H9 (cell line): ENCODE results near the gene RNF146. TPM values are rescaled to one million over a fixed set of nuclear protein-coding genes. Genes with fewer than 3 reads are reported as not detected.

Source experiments
- DNase-seq: peaks from one replicate; pipeline ENCODE4 v3.0.0-alpha.2; 2017
- H2AFZ ChIP-seq: one replicate; pipeline ENCODE4 v1.6.1; 2013; ENCODE audit warnings: mild to moderate bottlenecking, low read length, control low read depth, moderate library complexity
- H2AK5ac ChIP-seq: 2 replicates; pipeline ENCODE4 v1.6.1; 2013; ENCODE audit warnings: low read length, control low read depth, mixed read lengths; ENCODE audit not compliant: insufficient read length
- H2BK120ac ChIP-seq: one replicate; pipeline ENCODE4 v1.6.1; 2013; ENCODE audit warnings: low read depth, mild to moderate bottlenecking, low read length, control low read depth, inconsistent platforms; ENCODE audit not compliant: poor library complexity, severe bottlenecking
- H2BK12ac ChIP-seq: 2 replicates; pipeline ENCODE4 v1.6.1; 2013; ENCODE audit warnings: low read length, control low read depth, mixed read lengths, low read depth; ENCODE audit not compliant: insufficient read length
- H2BK15ac ChIP-seq: 2 replicates; pipeline ENCODE4 v1.6.1; 2013; ENCODE audit warnings: low read depth, low read length, control low read depth
- H2BK20ac ChIP-seq: one replicate; pipeline ENCODE4 v1.6.1; 2013; ENCODE audit warnings: low read depth, mild to moderate bottlenecking, low read length, control low read depth, inconsistent platforms; ENCODE audit not compliant: poor library complexity, severe bottlenecking
- H2BK5ac ChIP-seq: 2 replicates; pipeline ENCODE4 v1.6.1; 2013; ENCODE audit warnings: low read length, control low read depth, mixed read lengths; ENCODE audit not compliant: insufficient read length
- H3K14ac ChIP-seq: 2 replicates; pipeline ENCODE4 v1.6.1; 2013; ENCODE audit warnings: low read length, control low read depth; ENCODE audit not compliant: insufficient read depth
- H3K18ac ChIP-seq: 2 replicates; pipeline ENCODE4 v1.6.1; 2013; ENCODE audit warnings: low read depth, mild to moderate bottlenecking, mixed read lengths, low read length, control low read depth; ENCODE audit not compliant: insufficient read length
- H3K23ac ChIP-seq: 2 replicates; pipeline ENCODE4 v1.6.1; 2013; ENCODE audit warnings: low read length, control low read depth, mixed read lengths, low read depth; ENCODE audit not compliant: insufficient read length
- H3K23me2 ChIP-seq: 2 replicates; pipeline ENCODE4 v1.6.1; 2013; ENCODE audit warnings: low read depth, mild to moderate bottlenecking, mixed read lengths, low read length, control low read depth; ENCODE audit not compliant: insufficient read length, poor library complexity, severe bottlenecking
- H3K27ac ChIP-seq: 2 replicates; pipeline ENCODE4 v1.5.1; 2013; ENCODE audit warnings: low read length, control low read depth, mixed read lengths, low read depth; ENCODE audit not compliant: insufficient read length
- H3K27me3 ChIP-seq: 2 replicates; pipeline ENCODE4 v1.6.1; 2013; ENCODE audit warnings: low read length, control low read depth, inconsistent platforms; ENCODE audit not compliant: insufficient read depth
- H3K4ac ChIP-seq: 2 replicates; pipeline ENCODE4 v1.6.1; 2013; ENCODE audit warnings: low read depth, mild to moderate bottlenecking, control low read depth, inconsistent platforms, low read length, moderate library complexity
- H3K4me1 ChIP-seq: 2 replicates; pipeline ENCODE4 v1.6.1; 2013; ENCODE audit warnings: low read length, control low read depth, inconsistent platforms; ENCODE audit not compliant: insufficient read depth
- H3K4me2 ChIP-seq: 2 replicates; pipeline ENCODE4 v1.6.1; 2013; ENCODE audit warnings: low read length, control low read depth, mixed read lengths; ENCODE audit not compliant: insufficient read length, insufficient read depth
- H3K56ac ChIP-seq: 2 replicates; pipeline ENCODE4 v1.6.1; 2013; ENCODE audit warnings: low read depth, mild to moderate bottlenecking, mixed read lengths, low read length, control low read depth; ENCODE audit not compliant: insufficient read length
- H3K79me1 ChIP-seq: 2 replicates; pipeline ENCODE4 v1.6.1; 2013; ENCODE audit warnings: low read depth, mild to moderate bottlenecking, moderate library complexity, low read length, control low read depth, inconsistent platforms; ENCODE audit not compliant: insufficient read depth, poor library complexity, severe bottlenecking
- H3K79me2 ChIP-seq: 2 replicates; pipeline ENCODE4 v1.6.1; 2013; ENCODE audit warnings: low read length, control low read depth, inconsistent platforms; ENCODE audit not compliant: insufficient read depth
- H3K9ac ChIP-seq: 2 replicates; pipeline ENCODE4 v1.6.1; 2013; ENCODE audit warnings: low read length, control low read depth, mixed read lengths; ENCODE audit not compliant: insufficient read length; ENCODE audit errors: extremely low read depth
- H3K9me3 ChIP-seq: one replicate; pipeline ENCODE4 v1.6.1; 2013; ENCODE audit warnings: low read depth, low read length, inconsistent platforms; ENCODE audit not compliant: control insufficient read depth
- H3T11ph ChIP-seq: one replicate; pipeline ENCODE4 v1.6.1; 2013; ENCODE audit warnings: mild to moderate bottlenecking, low read length, control low read depth, inconsistent platforms
- H4K20me1 ChIP-seq: one replicate; pipeline ENCODE4 v1.6.1; 2013; ENCODE audit not compliant: control insufficient read depth, insufficient read length, insufficient read depth
- H4K5ac ChIP-seq: 2 replicates; pipeline ENCODE4 v1.6.1; 2013; ENCODE audit warnings: low read depth, mild to moderate bottlenecking, mixed read lengths, low read length, control low read depth; ENCODE audit not compliant: insufficient read length
- H4K8ac ChIP-seq: replicated peaks from 2 replicates; pipeline ENCODE4 v1.6.1; 2013; ENCODE audit warnings: low read length, control low read depth, mixed read lengths, low read depth; ENCODE audit not compliant: insufficient read length
- H4K91ac ChIP-seq: 2 replicates; pipeline ENCODE4 v1.6.1; 2013; ENCODE audit warnings: low read depth, mild to moderate bottlenecking, moderate library complexity, mixed read lengths, low read length, control low read depth; ENCODE audit not compliant: insufficient read length
- H3K27ac Mint-ChIP-seq, 3 experiments: 2 replicates in 2 of 3; 3 replicates in 1 of 3; pipeline ENCODE4 v1.8.0; 2020 to 2021; ENCODE audit warnings: mixed read lengths in 3 of 3, mild to moderate bottlenecking in 1 of 3, moderate library complexity in 1 of 3
- H3K27me3 Mint-ChIP-seq: 2 replicates; pipeline ENCODE4 v1.8.0; 2021; ENCODE audit warnings: low read depth, mild to moderate bottlenecking, moderate library complexity, mixed read lengths
- H3K36me3 Mint-ChIP-seq, 3 experiments: 2 replicates in 2 of 3; 3 replicates in 1 of 3; pipeline ENCODE4 v1.8.0; 2020 to 2021; ENCODE audit warnings: low read depth in 3 of 3, mixed read lengths in 3 of 3; ENCODE audit not compliant: insufficient read depth in 1 of 3
- H3K4me1 Mint-ChIP-seq, 2 experiments: 2 replicates each; pipeline ENCODE4 v1.8.0; 2020; ENCODE audit warnings: mixed read lengths in 2 of 2
- H3K4me3 Mint-ChIP-seq, 2 experiments: 2 replicates in 1 of 2; 3 replicates in 1 of 2; pipeline ENCODE4 v1.8.0; 2020 to 2021; ENCODE audit warnings: mild to moderate bottlenecking in 2 of 2, mixed read lengths in 2 of 2, moderate library complexity in 1 of 2
- H3K9me3 Mint-ChIP-seq, 2 experiments: 2 replicates in 1 of 2; 3 replicates in 1 of 2; pipeline ENCODE4 v1.8.0; 2020; ENCODE audit warnings: mild to moderate bottlenecking in 2 of 2, mixed read lengths in 2 of 2, moderate library complexity in 1 of 2
- CTCF ChIP-seq: fragments of 200-600 bp; sonication (generic); conservative IDR thresholded peaks from 3 replicates; pipeline ENCODE4 v1.8.0; 2021; ENCODE audit warnings: antibody characterized with exemption, mild to moderate bottlenecking
- total RNA-seq: library from RNA; stranded (reverse); gene quantifications from 2 replicates; pipeline ENCODE4 v1.2.1, GENCODE V29; 2021

Gene RNF146
- total RNA-seq, 1 experiment from 2014 or later: 20.4 TPM

GRCh38 chr6:127300411-127300810 is 33.7 kb downstream of the RNF146 start:
- Mint-ChIP-seq H3K27ac (peak overlapping the region in 1 of 3 experiments; percentile 49; a peak in 1 of 7 replicates), H3K27me3 (no peaks in the 10 kb centered on the region), H3K4me3 (no peak overlapping the region), H3K4me1 (peaks cover 7 to 15% of the 10 kb centered on the region in 2 experiments; a peak in 3 of 4 replicates), H3K9me3 (peaks cover 3% of the 10 kb centered on the region in 2 experiments; a peak in 2 of 5 replicates), H3K36me3 (peaks cover 3 to 25% (median 5%) of the 10 kb centered on the region in 3 experiments; a peak in 6 of 7 replicates)
- Histone ChIP-seq H3K23ac (no peak overlapping the region), H4K20me1 (no peaks in the 10 kb centered on the region), H3K14ac (no peak overlapping the region), H2AK5ac (no peak overlapping the region), H3K4me2 (no peak overlapping the region), H2BK5ac (no peak overlapping the region), H4K8ac (no peak overlapping the region), H3K9ac (no peak overlapping the region), H3K56ac (no peak overlapping the region), H3K27ac (no peak overlapping the region), H2BK20ac (no peak overlapping the region), H4K91ac (no peak overlapping the region), H3K79me1 (no peaks in the 10 kb centered on the region), H2BK120ac (no peak overlapping the region), H3K79me2 (0 out of 2 replicates have a peak, but pooled peaks cover 1% of the 10 kb centered on the region), H3K18ac (no peak overlapping the region), H3K9me3 (no peaks in the 10 kb centered on the region), H2BK12ac (no peak overlapping the region), H3K27me3 (no peaks in the 10 kb centered on the region), H3K4ac (no peak overlapping the region), H2AFZ (no peak overlapping the region), H2BK15ac (no peak overlapping the region), H3T11ph (no peak overlapping the region), H3K4me1 (no peaks in the 10 kb centered on the region), H3K23me2 (no peaks in the 10 kb centered on the region), H4K5ac (no peak overlapping the region)
- peak; percentile 47 for DNase-seq
- TF ChIP-seq CTCF: no peak
